ENCODE data around the gene LDHA. TPM values are rescaled to one million over a fixed set of nuclear protein-coding genes. Genes with fewer than 3 reads are reported as not detected.
A peak's percentile ranks its signal among the peaks of the same experiment; 100 is the strongest.

The LDHA gene
- total and polyA plus RNA-seq, 2 of the 13 experiments (the other 11 are each of a cell fraction or from before 2014, with no cell fraction given): 805 to 1,547 TPM

GRCh38 chr11:18394275-18394927 is at the start of gene LDHA (continued):
- TF ChIP-seq, protein P1, sequence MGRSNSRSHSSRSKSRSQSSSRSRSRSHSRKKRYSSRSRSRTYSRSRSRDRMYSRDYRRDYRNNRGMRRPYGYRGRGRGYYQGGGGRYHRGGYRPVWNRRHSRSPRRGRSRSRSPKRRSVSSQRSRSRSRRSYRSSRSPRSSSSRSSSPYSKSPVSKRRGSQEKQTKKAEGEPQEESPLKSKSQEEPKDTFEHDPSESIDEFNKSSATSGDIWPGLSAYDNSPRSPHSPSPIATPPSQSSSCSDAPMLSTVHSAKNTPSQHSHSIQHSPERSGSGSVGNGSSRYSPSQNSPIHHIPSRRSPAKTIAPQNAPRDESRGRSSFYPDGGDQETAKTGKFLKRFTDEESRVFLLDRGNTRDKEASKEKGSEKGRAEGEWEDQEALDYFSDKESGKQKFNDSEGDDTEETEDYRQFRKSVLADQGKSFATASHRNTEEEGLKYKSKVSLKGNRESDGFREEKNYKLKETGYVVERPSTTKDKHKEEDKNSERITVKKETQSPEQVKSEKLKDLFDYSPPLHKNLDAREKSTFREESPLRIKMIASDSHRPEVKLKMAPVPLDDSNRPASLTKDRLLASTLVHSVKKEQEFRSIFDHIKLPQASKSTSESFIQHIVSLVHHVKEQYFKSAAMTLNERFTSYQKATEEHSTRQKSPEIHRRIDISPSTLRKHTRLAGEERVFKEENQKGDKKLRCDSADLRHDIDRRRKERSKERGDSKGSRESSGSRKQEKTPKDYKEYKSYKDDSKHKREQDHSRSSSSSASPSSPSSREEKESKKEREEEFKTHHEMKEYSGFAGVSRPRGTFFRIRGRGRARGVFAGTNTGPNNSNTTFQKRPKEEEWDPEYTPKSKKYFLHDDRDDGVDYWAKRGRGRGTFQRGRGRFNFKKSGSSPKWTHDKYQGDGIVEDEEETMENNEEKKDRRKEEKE (IDR thresholded peaks at IDR 0.05): no peak
- TF ChIP-seq NR1H2 (CRISPR knock-in tag; IDR thresholded peaks at IDR 0.05; ENCODE audit: borderline replicate concordance, low read depth) (peak; percentile 71; the same call in 1 of the 2 replicates), TOPORS (CRISPR knock-in tag; IDR thresholded peaks at IDR 0.05) (peak; percentile 95), GATA4 (IDR thresholded peaks at IDR 0.05; ENCODE audit: borderline replicate concordance, low read depth) (peak; percentile 87), NCOA1 (CRISPR knock-in tag; IDR thresholded peaks at IDR 0.05) (peak; percentile 87), KAT2B (IDR thresholded peaks at IDR 0.05; ENCODE audit: borderline replicate concordance, low read depth, low read length) (no peak), NFE2 (CRISPR knock-in tag; IDR thresholded peaks at IDR 0.05) (no peak), ZNF33A (CRISPR knock-in tag; IDR thresholded peaks at IDR 0.05; ENCODE audit: borderline replicate concordance) (peak; percentile 87), MED1 (CRISPR knock-in tag; IDR thresholded peaks at IDR 0.05) (peak; percentile 98), ZNF816 (CRISPR knock-in tag; IDR thresholded peaks at IDR 0.05; ENCODE audit: borderline replicate concordance) (peak; percentile 91; the same call in 1 of the 2 replicates), RNF2 (conservative IDR thresholded peaks at IDR 0.05; ENCODE audit: low read depth) (peak; percentile 92), DRAP1 (CRISPR knock-in tag; IDR thresholded peaks at IDR 0.05) (peak; percentile 98), MBNL3 (CRISPR knock-in tag; conservative IDR thresholded peaks at IDR 0.05) (no peak), POGK (CRISPR knock-in tag; conservative IDR thresholded peaks at IDR 0.05) (0 out of 2 replicates have a peak, but pooled peaks have one; percentile 52), FOXM1 (CRISPR knock-in tag; IDR thresholded peaks at IDR 0.05) (no peak)
- TF ChIP-seq, protein P2, sequence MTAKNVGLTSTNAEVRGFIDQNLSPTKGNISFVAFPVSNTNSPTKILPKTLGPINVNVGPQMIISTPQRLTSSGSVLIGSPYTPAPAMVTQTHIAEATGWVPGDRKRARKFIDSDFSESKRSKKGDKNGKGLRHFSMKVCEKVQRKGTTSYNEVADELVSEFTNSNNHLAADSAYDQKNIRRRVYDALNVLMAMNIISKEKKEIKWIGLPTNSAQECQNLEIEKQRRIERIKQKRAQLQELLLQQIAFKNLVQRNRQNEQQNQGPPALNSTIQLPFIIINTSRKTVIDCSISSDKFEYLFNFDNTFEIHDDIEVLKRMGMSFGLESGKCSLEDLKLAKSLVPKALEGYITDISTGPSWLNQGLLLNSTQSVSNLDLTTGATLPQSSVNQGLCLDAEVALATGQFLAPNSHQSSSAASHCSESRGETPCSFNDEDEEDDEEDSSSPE (CRISPR knock-in tag; IDR thresholded peaks at IDR 0.05): peak; percentile 97
- TF ChIP-seq, protein P3, sequence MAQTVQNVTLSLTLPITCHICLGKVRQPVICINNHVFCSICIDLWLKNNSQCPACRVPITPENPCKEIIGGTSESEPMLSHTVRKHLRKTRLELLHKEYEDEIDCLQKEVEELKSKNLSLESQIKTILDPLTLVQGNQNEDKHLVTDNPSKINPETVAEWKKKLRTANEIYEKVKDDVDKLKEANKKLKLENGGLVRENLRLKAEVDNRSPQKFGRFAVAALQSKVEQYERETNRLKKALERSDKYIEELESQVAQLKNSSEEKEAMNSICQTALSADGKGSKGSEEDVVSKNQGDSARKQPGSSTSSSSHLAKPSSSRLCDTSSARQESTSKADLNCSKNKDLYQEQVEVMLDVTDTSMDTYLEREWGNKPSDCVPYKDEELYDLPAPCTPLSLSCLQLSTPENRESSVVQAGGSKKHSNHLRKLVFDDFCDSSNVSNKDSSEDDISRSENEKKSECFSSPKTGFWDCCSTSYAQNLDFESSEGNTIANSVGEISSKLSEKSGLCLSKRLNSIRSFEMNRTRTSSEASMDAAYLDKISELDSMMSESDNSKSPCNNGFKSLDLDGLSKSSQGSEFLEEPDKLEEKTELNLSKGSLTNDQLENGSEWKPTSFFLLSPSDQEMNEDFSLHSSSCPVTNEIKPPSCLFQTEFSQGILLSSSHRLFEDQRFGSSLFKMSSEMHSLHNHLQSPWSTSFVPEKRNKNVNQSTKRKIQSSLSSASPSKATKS (CRISPR knock-in tag; IDR thresholded peaks at IDR 0.05): peak; percentile 94
- TF ChIP-seq, protein P4, sequence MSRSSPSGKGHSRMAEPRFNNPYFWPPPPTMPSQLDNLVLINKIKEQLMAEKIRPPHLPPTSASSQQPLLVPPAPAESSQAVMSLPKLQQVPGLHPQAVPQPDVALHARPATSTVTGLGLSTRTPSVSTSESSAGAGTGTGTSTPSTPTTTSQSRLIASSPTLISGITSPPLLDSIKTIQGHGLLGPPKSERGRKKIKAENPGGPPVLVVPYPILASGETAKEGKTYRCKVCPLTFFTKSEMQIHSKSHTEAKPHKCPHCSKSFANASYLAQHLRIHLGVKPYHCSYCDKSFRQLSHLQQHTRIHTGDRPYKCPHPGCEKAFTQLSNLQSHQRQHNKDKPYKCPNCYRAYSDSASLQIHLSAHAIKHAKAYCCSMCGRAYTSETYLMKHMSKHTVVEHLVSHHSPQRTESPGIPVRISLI (CRISPR knock-in tag; IDR thresholded peaks at IDR 0.05; ENCODE audit: borderline replicate concordance): peak; percentile 76; the same call in 1 of the 2 replicates
- TF ChIP-seq, protein P5, sequence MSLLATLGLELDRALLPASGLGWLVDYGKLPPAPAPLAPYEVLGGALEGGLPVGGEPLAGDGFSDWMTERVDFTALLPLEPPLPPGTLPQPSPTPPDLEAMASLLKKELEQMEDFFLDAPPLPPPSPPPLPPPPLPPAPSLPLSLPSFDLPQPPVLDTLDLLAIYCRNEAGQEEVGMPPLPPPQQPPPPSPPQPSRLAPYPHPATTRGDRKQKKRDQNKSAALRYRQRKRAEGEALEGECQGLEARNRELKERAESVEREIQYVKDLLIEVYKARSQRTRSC (CRISPR knock-in tag; IDR thresholded peaks at IDR 0.05; ENCODE audit: low read depth): no peak
